ENCODE measurements around the gene BGLAP. TPM values are rescaled to one million over a fixed set of nuclear protein-coding genes. Genes with fewer than 3 reads are reported as not detected.

BGLAP gene
- total RNA-seq, 1 donor from 2014 or later = 1.0 TPM

DNA sequence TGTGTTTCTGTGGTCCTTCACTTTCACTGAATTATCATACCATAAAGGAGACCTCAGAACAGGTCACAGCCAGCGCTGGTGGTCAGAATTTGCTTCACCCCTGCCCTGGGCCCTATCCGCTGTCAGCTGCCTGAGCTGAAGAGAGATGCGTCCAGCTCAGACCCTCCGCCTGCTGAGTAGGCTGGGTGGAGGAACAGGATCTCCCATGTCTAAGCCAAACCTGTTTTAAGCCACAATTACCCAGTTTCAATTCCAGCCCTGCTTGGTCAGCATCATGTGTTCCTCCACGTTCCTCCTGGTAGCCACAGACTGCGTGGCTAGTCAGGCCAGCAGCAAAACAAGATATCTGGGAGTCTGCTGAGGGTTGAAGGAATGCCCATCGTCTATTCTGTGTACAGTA is 13.5 kb upstream of the BGLAP start:
- no peak for DNase-seq

DNA sequence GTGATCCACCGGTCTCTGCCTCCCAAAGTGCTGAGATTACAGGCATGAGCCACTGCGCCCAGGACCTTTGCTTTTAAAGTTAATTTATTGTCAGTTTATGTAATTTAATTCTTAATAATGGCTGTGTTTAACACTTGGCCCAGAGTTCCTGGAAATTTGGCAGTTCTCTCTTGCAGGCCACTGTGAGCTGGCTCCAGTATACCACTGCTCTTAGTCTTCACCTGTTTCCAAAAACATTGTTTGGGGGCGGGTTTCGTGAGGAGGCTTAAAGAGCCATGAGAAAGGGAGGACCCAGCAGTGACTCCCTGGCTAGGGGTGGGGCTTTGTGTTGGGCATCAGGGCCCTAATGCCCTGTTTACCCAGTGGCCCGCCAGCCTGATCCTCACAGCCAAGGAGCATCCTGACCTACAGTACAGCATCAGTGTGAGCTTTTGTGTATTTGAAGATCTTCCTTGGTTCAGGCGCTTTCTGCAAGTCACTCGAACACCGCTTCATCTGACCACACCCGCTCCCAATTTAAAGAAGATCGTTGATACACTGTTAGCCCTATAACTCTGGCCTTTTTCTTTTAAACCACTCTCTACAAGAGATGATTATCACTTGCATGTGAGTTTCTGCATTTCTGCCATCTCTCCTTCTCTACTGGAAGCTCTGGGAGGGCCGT is 12.0 kb upstream of the BGLAP start:
- DNase-seq = no peak

- no peak for DNase-seq
Observed at GRCh38 chr1:156230473-156230837, 11.5 kb upstream of the BGLAP start.

GRCh38 chr1:156232201-156232894 is 9.6 kb upstream of the BGLAP start:
- no peak for DNase-seq

DNA sequence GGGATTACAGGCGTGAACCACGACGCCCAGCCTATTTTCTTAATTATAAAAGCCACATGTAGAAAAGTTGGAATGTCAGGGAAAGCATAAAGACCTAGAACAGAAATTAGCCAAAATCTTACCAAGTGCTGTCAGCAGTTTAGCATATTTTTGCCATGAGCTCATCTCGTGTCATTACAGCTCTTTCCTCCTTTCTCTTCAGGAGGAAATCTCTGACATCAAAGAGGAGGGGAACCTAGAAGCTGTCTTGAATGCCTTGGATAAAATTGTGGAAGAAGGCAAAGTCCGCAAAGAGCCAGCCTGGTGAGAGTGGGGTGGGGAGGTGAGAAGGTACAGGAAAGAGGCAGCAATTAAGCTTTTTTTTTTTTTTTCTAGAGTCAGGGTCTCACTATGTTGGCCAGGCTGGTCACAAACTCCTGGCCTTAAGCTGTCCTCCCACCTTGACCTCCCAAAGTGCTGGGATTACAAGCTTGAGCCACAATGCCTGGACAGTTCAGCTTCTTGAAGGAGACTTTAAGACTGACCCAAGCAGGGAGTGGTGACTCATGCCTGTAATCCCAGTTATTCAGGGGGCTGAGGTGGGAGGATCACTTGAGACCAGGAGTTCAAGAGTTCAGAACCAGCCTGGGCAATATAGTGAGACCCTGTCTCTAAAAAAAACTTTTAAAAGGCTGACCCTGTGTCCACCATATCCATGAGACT is 8.4 kb upstream of the BGLAP start:
- DNase-seq = no peak

DNA sequence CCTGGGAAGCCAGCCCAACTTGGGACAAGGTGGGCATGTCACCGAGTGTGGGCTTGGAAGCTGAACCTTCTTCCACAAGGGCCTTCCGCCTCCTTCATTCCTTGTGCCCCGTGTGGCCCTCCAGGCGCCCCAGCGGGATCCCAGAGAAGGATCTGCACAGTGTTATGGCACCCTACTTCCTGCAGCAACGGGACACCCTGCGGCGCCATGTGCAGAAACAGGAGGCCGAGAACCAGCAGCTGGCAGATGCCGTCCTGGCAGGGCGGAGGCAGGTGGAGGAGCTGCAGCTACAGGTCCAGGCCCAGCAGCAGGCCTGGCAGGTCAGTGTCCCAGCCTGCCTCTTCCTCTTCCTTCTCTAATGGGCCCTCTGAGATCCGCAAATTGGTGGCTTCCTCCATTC is 5.8 kb upstream of the BGLAP start:
- no peak for DNase-seq

GRCh38 chr1:156238248-156238647 is 3.7 kb upstream of the BGLAP start:
- DNase-seq = no peak

DNA sequence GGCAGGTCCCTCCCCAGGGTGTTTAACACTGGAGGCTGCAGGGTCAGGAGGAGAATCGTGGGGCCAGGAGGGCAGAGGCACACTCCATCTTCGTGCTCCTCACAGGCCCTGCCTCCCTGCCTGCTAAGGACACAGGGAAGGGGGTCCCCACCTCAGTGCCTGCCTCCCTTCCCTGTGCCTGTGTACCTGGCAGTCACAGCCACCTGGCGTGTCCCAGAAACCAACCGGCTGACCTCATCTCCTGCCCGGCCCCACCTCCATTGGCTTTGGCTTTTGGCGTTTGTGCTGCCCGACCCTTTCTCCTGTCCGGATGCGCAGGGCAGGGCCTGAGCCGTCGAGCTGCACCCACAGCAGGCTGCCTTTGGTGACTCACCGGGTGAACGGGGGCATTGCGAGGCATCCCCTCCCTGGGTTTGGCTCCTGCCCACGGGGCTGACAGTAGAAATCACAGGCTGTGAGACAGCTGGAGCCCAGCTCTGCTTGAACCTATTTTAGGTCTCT is 623 bp upstream of the BGLAP start:
- no peak for DNase-seq

GRCh38 chr1:156242738-156243137 is 754 bp downstream of the BGLAP start:
- no peak for DNase-seq

- DNase-seq = no peak
Observed at GRCh38 chr1:156244126-156244525, 2.1 kb downstream of the BGLAP start.

DNA sequence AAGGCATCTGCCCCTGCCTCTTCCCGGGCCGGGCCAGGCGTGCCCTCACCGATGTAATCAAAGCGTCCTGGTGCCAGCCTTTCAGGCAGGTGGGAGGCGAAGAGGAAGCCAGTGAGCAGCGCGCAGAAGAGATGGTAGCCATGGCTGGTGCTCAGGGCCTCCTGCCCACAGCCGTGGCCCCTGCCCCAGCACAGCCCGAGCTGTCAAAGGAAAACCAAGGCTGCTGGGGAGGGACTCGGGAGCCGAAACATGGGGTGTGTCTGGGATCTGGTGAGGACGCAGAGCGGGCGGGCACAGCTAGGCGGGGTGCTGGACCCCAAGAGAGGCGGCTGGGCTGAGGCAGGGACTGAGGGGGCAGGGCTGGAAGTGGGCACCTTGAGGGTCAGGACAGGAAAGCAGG is 2.7 kb downstream of the BGLAP start:
- no peak for DNase-seq

DNA sequence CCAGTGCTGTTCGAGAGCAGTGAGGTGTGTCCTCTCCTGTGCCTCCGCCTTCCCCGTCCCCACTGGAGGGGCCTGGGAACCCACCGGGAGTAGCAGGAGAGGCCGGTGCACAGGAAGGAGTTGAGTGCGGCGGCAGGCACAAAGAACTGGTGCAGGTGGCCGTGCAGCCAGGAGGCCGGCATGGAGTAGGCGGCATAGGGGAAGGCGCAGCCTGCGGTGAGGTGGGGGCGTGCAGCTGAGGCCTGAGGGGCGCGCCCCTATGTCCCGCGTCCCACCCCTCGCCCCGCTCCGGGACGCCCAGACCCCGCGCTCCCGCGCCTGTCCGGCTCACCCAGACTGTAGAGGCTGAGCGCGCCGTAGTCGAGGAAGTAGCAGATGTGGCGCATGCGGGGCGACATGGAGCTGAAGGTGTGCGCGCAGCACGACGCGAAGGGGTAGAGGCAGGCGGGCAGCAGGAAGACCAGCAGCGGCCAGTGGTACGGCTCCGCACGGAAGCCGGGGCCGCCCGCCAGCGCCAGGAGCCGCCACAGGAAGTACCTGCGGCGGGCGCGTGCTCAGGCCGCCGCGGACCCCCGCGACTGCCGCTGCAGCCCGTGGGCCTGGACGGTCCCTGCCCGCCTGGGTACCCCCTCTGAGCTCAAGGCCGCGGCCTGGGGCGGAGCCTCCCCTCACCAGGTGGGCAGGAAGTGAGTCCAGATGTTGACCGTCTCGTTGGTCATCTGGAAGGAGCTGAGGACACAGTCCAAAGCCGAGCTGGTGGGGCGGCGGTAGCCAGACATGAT is 3.7 kb downstream of the BGLAP start:
- peak; percentile 52 for DNase-seq

- no peak for DNase-seq
Observed at GRCh38 chr1:156246241-156246780, 4.3 kb downstream of the BGLAP start.

- DNase-seq = no peak
Observed at GRCh38 chr1:156246781-156247459, 4.9 kb downstream of the BGLAP start.

DNA sequence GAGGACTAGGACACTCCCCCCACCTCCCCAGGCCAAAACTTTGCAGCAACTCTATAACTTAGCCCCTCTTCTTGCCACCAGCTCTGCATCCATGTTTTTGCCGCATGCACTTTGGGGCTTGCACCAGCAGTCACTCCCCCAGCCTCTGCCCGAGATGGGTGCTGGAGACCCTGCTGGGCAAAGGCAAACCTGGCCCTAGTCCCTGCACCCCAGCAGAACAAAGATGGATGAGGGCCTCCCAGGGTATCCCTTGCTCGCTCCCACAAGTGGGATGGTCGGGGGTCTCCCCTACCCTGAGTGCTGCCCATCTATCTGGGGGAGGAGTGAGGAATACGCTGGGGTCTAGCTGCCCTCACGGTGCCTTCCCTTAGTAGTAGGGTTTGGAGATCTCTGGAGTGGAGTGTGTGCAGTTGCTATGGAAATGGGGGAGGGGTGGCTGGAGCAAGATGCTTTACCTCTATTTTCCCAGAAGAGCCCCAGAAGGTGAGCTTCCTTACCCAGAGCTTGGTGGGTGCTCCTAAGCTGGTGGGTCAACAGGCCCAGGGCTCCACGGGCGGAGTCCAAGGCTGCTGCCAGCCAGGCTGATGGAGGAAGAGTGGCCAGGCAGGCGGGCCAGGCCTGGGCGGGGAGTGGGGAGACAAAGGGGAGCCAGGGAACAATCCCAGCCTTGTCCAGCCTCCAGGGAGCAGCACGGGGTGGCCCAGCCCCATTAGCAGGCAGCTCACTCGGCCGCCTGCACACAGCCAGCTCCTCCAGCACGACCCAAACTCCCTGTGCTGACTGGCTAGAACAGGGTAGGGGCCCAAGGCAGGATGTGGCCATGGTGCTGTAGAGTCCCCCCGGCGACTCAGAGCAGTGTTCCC is 5.7 kb downstream of the BGLAP start, which contains the start of gene PAQR6:
PAQR6 (minus strand) TSS at position 597 of the 863 bp plus-strand sequence. CDS start 1,325 bp downstream, outside the sequence.
- DNase-seq = no peak

GRCh38 chr1:156248323-156248683 is 6.3 kb downstream of the BGLAP start:
- DNase-seq = no peak

DNA sequence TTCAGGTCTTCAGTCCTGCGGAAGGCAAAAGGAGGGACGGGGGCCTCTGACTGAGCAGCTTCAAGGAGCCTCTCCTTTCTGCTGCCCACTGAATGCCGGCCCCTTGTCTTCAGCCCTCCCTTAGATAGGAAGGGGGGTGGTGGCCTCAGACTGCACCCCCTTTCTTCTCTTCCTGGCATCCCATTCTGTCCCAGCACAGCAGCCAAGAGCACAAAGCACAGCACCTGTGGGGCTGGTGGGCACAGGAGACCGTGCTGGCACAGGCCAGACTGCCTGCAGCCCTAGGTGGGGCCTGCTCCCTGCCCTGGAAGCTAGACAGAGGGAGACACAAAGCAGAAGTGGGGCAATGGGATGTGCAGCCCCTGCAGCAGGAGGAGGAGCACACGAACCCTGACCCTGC is 7.6 kb downstream of the BGLAP start:
- DNase-seq = no peak

GRCh38 chr1:156251527-156251926 is 9.5 kb downstream of the BGLAP start:
- no peak for DNase-seq

DNA sequence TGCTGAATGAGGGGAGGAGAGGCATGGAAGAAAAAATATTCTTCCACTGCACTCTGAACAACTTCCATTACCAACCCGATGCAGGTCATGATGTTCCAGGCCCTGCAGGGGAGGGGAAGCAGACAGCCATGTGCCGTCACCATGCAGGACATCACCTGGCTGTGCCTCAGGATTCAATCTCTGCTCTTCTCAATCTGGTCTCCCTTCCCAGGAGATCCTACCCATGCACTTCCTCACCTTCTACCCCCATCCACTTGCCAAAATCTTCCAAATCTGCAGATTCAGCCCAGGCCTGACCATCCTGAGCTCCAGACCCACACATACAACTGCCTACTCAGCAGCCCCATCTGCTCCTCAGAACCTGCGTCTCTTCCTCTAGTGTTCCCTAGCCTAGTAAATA is 11.7 kb downstream of the BGLAP start:
- no peak for DNase-seq

GRCh38 chr1:156257711-156258110 is 15.7 kb downstream of the BGLAP start:
- no peak for DNase-seq

DNA sequence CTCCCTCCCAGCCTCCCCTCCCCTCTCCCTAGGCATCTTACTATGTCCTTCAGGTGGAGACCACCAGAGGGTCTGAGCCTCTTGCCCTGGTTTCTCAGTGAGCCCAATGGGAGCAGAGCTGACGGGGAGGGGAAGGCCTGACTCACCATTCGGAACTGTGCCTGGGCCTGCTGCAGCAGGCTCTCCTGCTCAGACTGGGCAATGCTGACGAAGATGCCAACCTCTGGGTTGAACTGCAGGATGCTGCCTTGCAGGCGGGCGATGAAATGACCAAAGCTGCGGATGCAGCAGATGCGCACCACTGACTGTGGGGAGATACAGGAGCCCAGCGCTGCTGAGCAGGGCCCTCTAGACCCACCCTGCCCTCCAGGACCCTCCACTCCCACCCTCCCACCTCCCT is 16.9 kb downstream of the BGLAP start:
- no peak for DNase-seq
